ENCODE measurements around the gene DEFB132. TPM values are rescaled to one million over a fixed set of nuclear protein-coding genes. Genes with fewer than 3 reads are reported as not detected.
"Not testable (repeated sequence)": the region's sequence is repeated elsewhere in the genome, so short reads cannot be mapped to it uniquely, and the experiment has no call there.

The DEFB132 gene
- total RNA-seq: not detected in 2 replicates

- Mint-ChIP-seq H3K36me3 (ENCODE audit: low read depth) (no peaks in the 10 kb centered on the region), H3K4me3 (no peak within 1 kb of the TSS), H3K9me3 (no peaks in the 10 kb centered on the region), H3K4me1 (peaks cover 13% of the 10 kb centered on the region), H3K27ac (no peak within 1 kb of the TSS), H3K27me3 (peaks cover 6% of the 10 kb centered on the region)
- intact Hi-C loops (cut with micrococcal nuclease): no loop called here
- DNase-seq: no peak
Measured at GRCh38 chr20:257419-257818, at the start of gene DEFB132. Gene DEFB132, plus strand, starts transcription at chr20:257724. Its CDS starts 55 bp downstream, at chr20:257779.

GRCh38 chr20:208942-209566 lies 48.5 kb upstream of the DEFB132 start:
- DNase-seq: peak; percentile 79
- Mint-ChIP-seq H3K36me3 (ENCODE audit: low read depth) (no peaks in the 10 kb centered on the region), H3K27ac (no peak overlapping the region), H3K27me3 (peaks cover 32% of the 10 kb centered on the region), H3K4me3 (no peak overlapping the region), H3K4me1 (no peaks in the 10 kb centered on the region), H3K9me3 (no peaks in the 10 kb centered on the region)
- intact Hi-C loops (cut with micrococcal nuclease): loop anchor here (1.0 to 2.0 kb wide), 3 partner anchors 28 to 121 kb away; no protein-coding TSS in a partner anchor

GRCh38 chr20:210809-211502 lies 46.6 kb upstream of the DEFB132 start:
- intact Hi-C loops (cut with micrococcal nuclease): no loop called here
- no peak for DNase-seq
- H3K27ac Mint-ChIP-seq: no peak overlapping the region
- peaks cover 20% of the 10 kb centered on the region for H3K27me3 Mint-ChIP-seq
- H3K4me1 Mint-ChIP-seq: no peaks in the 10 kb centered on the region
- no peaks in the 10 kb centered on the region for H3K36me3 Mint-ChIP-seq (ENCODE audit: low read depth)
- no peaks in the 10 kb centered on the region for H3K9me3 Mint-ChIP-seq
- no peak overlapping the region for H3K4me3 Mint-ChIP-seq

GRCh38 chr20:214383-214782 lies 43.1 kb upstream of the DEFB132 start:
- no peaks in the 10 kb centered on the region for H3K36me3 Mint-ChIP-seq (ENCODE audit: low read depth)
- H3K4me3 Mint-ChIP-seq: no peak overlapping the region
- H3K4me1 Mint-ChIP-seq: no peaks in the 10 kb centered on the region
- peaks cover 23% of the 10 kb centered on the region for H3K27me3 Mint-ChIP-seq
- no peak overlapping the region for H3K27ac Mint-ChIP-seq
- intact Hi-C loops (cut with micrococcal nuclease): no loop called here
- no peaks in the 10 kb centered on the region for H3K9me3 Mint-ChIP-seq
- no peak for DNase-seq

GRCh38 chr20:215796-216195 lies 41.7 kb upstream of the DEFB132 start:
- peaks cover 36% of the 10 kb centered on the region for H3K27me3 Mint-ChIP-seq
- H3K9me3 Mint-ChIP-seq: no peaks in the 10 kb centered on the region
- no peaks in the 10 kb centered on the region for H3K36me3 Mint-ChIP-seq (ENCODE audit: low read depth)
- no peak for DNase-seq
- H3K27ac Mint-ChIP-seq: no peak overlapping the region
- no peaks in the 10 kb centered on the region for H3K4me1 Mint-ChIP-seq
- H3K4me3 Mint-ChIP-seq: no peak overlapping the region
- intact Hi-C loops (cut with micrococcal nuclease): no loop called here

- no peaks in the 10 kb centered on the region for H3K36me3 Mint-ChIP-seq (ENCODE audit: low read depth)
- H3K4me3 Mint-ChIP-seq: no peak overlapping the region
- no peak overlapping the region for H3K27ac Mint-ChIP-seq
Measured at GRCh38 chr20:217266-217665, 40.3 kb upstream of the DEFB132 start.

GRCh38 chr20:219290-220115 lies 38.0 kb upstream of the DEFB132 start:
- Mint-ChIP-seq H3K27ac (no peak overlapping the region), H3K36me3 (ENCODE audit: low read depth) (no peaks in the 10 kb centered on the region), H3K9me3 (no peaks in the 10 kb centered on the region), H3K4me3 (no peak overlapping the region), H3K27me3 (peaks cover 47% of the 10 kb centered on the region), H3K4me1 (no peaks in the 10 kb centered on the region)
- no peak for DNase-seq
- intact Hi-C loops (cut with micrococcal nuclease): no loop called here

More at GRCh38 chr20:217266-217665, 40.3 kb upstream of the DEFB132 start:
- Mint-ChIP-seq H3K27me3 (peaks cover 44% of the 10 kb centered on the region), H3K4me1 (no peaks in the 10 kb centered on the region), H3K9me3 (no peaks in the 10 kb centered on the region)
- no peak for DNase-seq
- intact Hi-C loops (cut with micrococcal nuclease): no loop called here

- H3K9me3 Mint-ChIP-seq: peaks cover 4% of the 10 kb centered on the region
- no peaks in the 10 kb centered on the region for H3K36me3 Mint-ChIP-seq (ENCODE audit: low read depth)
- intact Hi-C loops (cut with micrococcal nuclease): no loop called here
- H3K27me3 Mint-ChIP-seq: peaks cover 47% of the 10 kb centered on the region
- no peak overlapping the region for H3K27ac Mint-ChIP-seq
- H3K4me3 Mint-ChIP-seq: no peak overlapping the region
- H3K4me1 Mint-ChIP-seq: peaks cover under 1% of the 10 kb centered on the region
- no peak for DNase-seq
Measured at GRCh38 chr20:221258-221830, 36.2 kb upstream of the DEFB132 start.

GRCh38 chr20:225879-226278 lies 31.6 kb upstream of the DEFB132 start:
- H3K4me3 Mint-ChIP-seq; DNase-seq; intact Hi-C loops (cut with micrococcal nuclease); H3K36me3 Mint-ChIP-seq (ENCODE audit: low read depth); H3K27ac Mint-ChIP-seq: not testable (repeated sequence)
- Mint-ChIP-seq H3K9me3 (peaks cover 12% of the 10 kb centered on the region), H3K27me3 (peaks cover 25% of the 10 kb centered on the region), H3K4me1 (peaks cover 14% of the 10 kb centered on the region)

GRCh38 chr20:226958-227357 lies 30.6 kb upstream of the DEFB132 start, which contains the start of gene DEFB129:
Gene DEFB129, plus strand, starts transcription at chr20:227258. Its CDS starts 31 bp downstream, at chr20:227289.
- H3K27ac Mint-ChIP-seq: peak within 1 kb of the TSS; percentile 65

GRCh38 chr20:227439-228105 lies 30.0 kb upstream of the DEFB132 start:
- H3K27me3 Mint-ChIP-seq: peaks cover 14% of the 10 kb centered on the region
- intact Hi-C loops (cut with micrococcal nuclease): no loop called here
- H3K36me3 Mint-ChIP-seq (ENCODE audit: low read depth): no peaks in the 10 kb centered on the region
- no peak overlapping the region for H3K4me3 Mint-ChIP-seq
- DNase-seq: peak; percentile 56
- peaks cover 14% of the 10 kb centered on the region for H3K4me1 Mint-ChIP-seq
- peaks cover 15% of the 10 kb centered on the region for H3K9me3 Mint-ChIP-seq
- peak overlapping the region; percentile 65 for H3K27ac Mint-ChIP-seq

More at GRCh38 chr20:226958-227357, 30.6 kb upstream of the DEFB132 start, which contains the start of gene DEFB129:
- no peaks in the 10 kb centered on the region for H3K36me3 Mint-ChIP-seq (ENCODE audit: low read depth)
- peaks cover 18% of the 10 kb centered on the region for H3K27me3 Mint-ChIP-seq
- H3K4me3 Mint-ChIP-seq: no peak within 1 kb of the TSS
- intact Hi-C loops (cut with micrococcal nuclease): no loop called here
- peaks cover 12% of the 10 kb centered on the region for H3K9me3 Mint-ChIP-seq
- peaks cover 14% of the 10 kb centered on the region for H3K4me1 Mint-ChIP-seq
- DNase-seq: no peak

- Mint-ChIP-seq H3K36me3 (ENCODE audit: low read depth) (no peaks in the 10 kb centered on the region), H3K9me3 (peaks cover 2% of the 10 kb centered on the region), H3K27me3 (no peaks in the 10 kb centered on the region), H3K4me1 (peaks cover 19% of the 10 kb centered on the region), H3K27ac (no peak overlapping the region), H3K4me3 (no peak overlapping the region)
- intact Hi-C loops (cut with micrococcal nuclease): loop anchor here (2.0 kb wide), 2 partner anchors 27 to 31 kb away; no protein-coding TSS in a partner anchor
- DNase-seq: peak; percentile 50
Measured at GRCh38 chr20:235891-236290, 21.6 kb upstream of the DEFB132 start.

- intact Hi-C loops (cut with micrococcal nuclease): loop anchor here (1.0 to 2.0 kb wide), 3 partner anchors 29 to 88 kb away; partner anchors contain the start of gene SOX12
- no peaks in the 10 kb centered on the region for H3K36me3 Mint-ChIP-seq (ENCODE audit: low read depth)
- peak; percentile 76 for DNase-seq
- peaks cover 19% of the 10 kb centered on the region for H3K4me1 Mint-ChIP-seq
- H3K9me3 Mint-ChIP-seq: no peaks in the 10 kb centered on the region
- H3K4me3 Mint-ChIP-seq: peak overlapping the region; percentile 72
- peak overlapping the region; percentile 82 for H3K27ac Mint-ChIP-seq
- no peaks in the 10 kb centered on the region for H3K27me3 Mint-ChIP-seq
Measured at GRCh38 chr20:237489-237888, 20.0 kb upstream of the DEFB132 start.

Measured in activated CD4-positive, alpha-beta T cell treated with anti-CD3 and anti-CD28 coated beads, Interleukin-2, amount 10 ng/mL, durations not matched to agents 24 days and 14 days (primary cell).